ENCODE results near the gene CCDC171.

CCDC171 gene

GRCh38 chr9:15882883-15883282 lies 330.0 kb downstream of the CCDC171 start:
- no peak for DNase-seq (ENCODE audit: low spot score)

- DNase-seq (ENCODE audit: low spot score) = no peak
Observed at GRCh38 chr9:15885464-15885863, 332.6 kb downstream of the CCDC171 start.

GRCh38 chr9:15889555-15889954 lies 336.7 kb downstream of the CCDC171 start:
- no peak for DNase-seq (ENCODE audit: low spot score)

GRCh38 chr9:15901572-15901971 lies 348.7 kb downstream of the CCDC171 start:
- no peak for DNase-seq (ENCODE audit: low spot score)

GRCh38 chr9:15909297-15909696 lies 356.5 kb downstream of the CCDC171 start:
- DNase-seq (ENCODE audit: low spot score) = no peak

GRCh38 chr9:15915711-15916110 lies 362.9 kb downstream of the CCDC171 start:
- no peak for DNase-seq (ENCODE audit: low spot score)

GRCh38 chr9:15927161-15927560 lies 374.3 kb downstream of the CCDC171 start:
- DNase-seq (ENCODE audit: low spot score) = no peak

GRCh38 chr9:15935661-15936305 lies 382.9 kb downstream of the CCDC171 start:
- no peak for DNase-seq (ENCODE audit: low spot score)

GRCh38 chr9:15936306-15936921 lies 383.6 kb downstream of the CCDC171 start:
- DNase-seq (ENCODE audit: low spot score) = no peak

- no peak for DNase-seq (ENCODE audit: low spot score)
Observed at GRCh38 chr9:15942831-15943424, 390.1 kb downstream of the CCDC171 start.

- no peak for DNase-seq (ENCODE audit: low spot score)
Observed at GRCh38 chr9:15944341-15944740, 391.5 kb downstream of the CCDC171 start.

- DNase-seq (ENCODE audit: low spot score) = no peak
Observed at GRCh38 chr9:15959663-15960062, 406.8 kb downstream of the CCDC171 start.

- no peak for DNase-seq (ENCODE audit: low spot score)
Observed at GRCh38 chr9:15961217-15961616, 408.4 kb downstream of the CCDC171 start.

- no peak for DNase-seq (ENCODE audit: low spot score)
Observed at GRCh38 chr9:15965246-15965745, 412.5 kb downstream of the CCDC171 start.

- DNase-seq (ENCODE audit: low spot score) = no peak
Observed at GRCh38 chr9:15966471-15966870, 413.6 kb downstream of the CCDC171 start.

- DNase-seq (ENCODE audit: low spot score) = no peak
Observed at GRCh38 chr9:15967068-15967467, 414.2 kb downstream of the CCDC171 start.

- DNase-seq (ENCODE audit: low spot score) = no peak
Observed at GRCh38 chr9:15972760-15973159, 419.9 kb downstream of the CCDC171 start.

- no peak for DNase-seq (ENCODE audit: low spot score)
Observed at GRCh38 chr9:15975101-15975778, 422.4 kb downstream of the CCDC171 start.

- peak; percentile 8 for DNase-seq (ENCODE audit: low spot score)
Observed at GRCh38 chr9:15977438-15977837, 424.6 kb downstream of the CCDC171 start.

- no peak for DNase-seq (ENCODE audit: low spot score)
Observed at GRCh38 chr9:15982182-15982581, 429.3 kb downstream of the CCDC171 start.

- DNase-seq (ENCODE audit: low spot score) = peak; percentile 45
Observed at GRCh38 chr9:15999422-16000339, 446.8 kb downstream of the CCDC171 start.

GRCh38 chr9:16000811-16001210 lies 448.0 kb downstream of the CCDC171 start:
- no peak for DNase-seq (ENCODE audit: low spot score)

Data from LoVo (cell line).